Right forelimb (tissue), 1 donor: Measurements from ENCODE around the gene FCER1A.
"Not testable (repeated sequence)": the region's sequence is repeated elsewhere in the genome, so short reads cannot be mapped to it uniquely, and the experiment has no call there.

Experiments used
- DNase-seq: peaks from one replicate; pipeline ENCODE4 v3.0.0-alpha.2; 2018

FCER1A gene

DNA sequence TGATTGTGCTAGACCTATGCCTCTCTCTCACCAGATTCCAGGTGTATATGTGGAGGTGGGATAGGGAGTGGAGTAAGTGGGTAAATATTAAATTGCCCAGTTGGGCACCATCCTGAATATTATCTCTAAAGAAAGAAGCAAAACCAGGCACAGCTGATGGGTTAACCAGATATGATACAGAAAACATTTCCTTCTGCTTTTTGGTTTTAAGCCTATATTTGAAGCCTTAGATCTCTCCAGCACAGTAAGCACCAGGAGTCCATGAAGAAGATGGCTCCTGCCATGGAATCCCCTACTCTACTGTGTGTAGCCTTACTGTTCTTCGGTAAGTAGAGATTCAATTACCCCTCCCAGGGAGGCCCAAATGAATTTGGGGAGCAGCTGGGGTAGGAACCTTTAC, at the start of gene FCER1A:
FCER1A (plus strand) TSS at position 242 of the 400 bp plus-strand sequence; CDS start at position 271, 29 bp downstream.
- DNase-seq = no peak

DNA sequence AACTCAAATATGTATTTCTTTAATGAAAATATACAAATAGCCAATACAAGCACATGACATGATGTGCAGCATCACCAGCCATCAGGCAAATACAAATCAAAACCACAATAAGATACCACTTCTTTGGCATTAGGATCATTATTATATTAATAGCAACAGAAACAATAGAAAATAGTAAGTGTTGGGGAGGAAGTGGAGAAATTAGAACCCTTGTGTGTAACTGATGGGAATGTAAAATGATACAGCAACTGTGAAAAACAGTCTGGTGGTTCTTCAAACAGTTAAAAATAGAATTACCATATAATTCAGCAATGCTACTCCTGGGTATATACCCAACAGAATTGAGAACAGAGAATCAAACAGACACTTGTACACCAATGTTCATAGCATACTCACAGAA, 40.8 kb upstream of the FCER1A start:
- DNase-seq = no peak

- DNase-seq = no peak
Measured at GRCh38 chr1:159261721-159262494, 40.2 kb upstream of the FCER1A start.

DNA sequence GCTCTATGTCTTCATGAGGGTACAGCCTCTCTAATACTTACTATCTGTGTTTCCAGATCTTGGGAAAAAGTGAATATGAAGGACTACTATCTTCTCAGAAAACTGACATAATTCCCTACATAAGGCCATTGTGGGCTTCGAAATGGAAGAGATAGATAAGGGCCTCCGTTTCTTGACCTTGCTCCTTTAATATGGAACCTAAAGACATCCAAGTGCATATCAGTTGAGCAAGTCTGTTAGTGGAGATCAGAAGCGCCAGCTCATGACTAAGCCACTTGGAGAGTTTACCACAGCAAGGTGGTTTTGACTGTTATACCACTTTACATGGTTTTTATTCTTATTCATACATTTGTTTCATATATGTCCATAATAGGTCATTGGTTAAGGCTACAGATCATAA, 35.3 kb upstream of the FCER1A start:
- no peak for DNase-seq

GRCh38 chr1:159274631-159275030, 27.5 kb upstream of the FCER1A start:
- no peak for DNase-seq

DNA sequence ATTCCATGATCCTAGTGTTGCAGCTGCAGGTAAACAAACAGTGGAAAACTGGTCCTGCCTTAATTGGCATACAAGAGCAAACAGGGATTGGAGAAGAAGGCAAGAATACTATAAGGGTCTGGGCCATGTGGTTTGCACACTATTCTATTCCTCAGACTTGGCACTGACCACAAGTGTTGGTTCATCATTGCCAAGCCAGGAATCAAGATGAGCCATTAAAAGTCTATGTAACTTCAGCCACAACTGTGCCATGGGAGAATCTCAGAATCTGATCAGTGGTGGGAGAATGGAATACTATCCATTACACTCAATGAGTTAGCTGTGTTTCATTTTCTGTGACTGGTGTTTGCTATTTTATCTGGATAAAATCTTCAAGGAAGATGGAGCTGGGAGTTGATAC, 26.2 kb upstream of the FCER1A start:
- no peak for DNase-seq

- no peak for DNase-seq
Measured at GRCh38 chr1:159279773-159280172, 22.4 kb upstream of the FCER1A start.

GRCh38 chr1:159282118-159282517, 20.0 kb upstream of the FCER1A start:
- DNase-seq = no peak

GRCh38 chr1:159289060-159289459, 13.1 kb upstream of the FCER1A start:
- no peak for DNase-seq

DNA sequence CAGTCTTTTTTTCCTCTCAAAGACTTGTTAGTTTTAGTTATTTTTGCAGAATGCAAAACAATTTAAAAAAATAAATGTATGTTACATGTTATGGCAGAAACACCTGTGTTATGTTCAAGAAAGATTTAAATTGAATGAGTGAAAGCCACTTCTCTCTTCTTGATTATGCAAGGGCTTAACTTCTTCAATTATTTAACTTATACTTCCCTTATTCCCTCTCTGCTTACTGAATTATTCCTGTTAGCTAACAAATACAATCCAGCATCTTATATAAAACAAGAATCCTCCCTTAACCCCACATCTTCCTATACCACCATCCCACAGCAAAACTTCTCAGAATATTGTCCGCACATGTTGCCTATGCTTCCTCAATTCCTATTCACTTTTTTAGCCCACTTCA, 10.7 kb upstream of the FCER1A start:
- DNase-seq = no peak

- DNase-seq = no peak
Measured at GRCh38 chr1:159296706-159297375, 5.3 kb upstream of the FCER1A start.

DNA sequence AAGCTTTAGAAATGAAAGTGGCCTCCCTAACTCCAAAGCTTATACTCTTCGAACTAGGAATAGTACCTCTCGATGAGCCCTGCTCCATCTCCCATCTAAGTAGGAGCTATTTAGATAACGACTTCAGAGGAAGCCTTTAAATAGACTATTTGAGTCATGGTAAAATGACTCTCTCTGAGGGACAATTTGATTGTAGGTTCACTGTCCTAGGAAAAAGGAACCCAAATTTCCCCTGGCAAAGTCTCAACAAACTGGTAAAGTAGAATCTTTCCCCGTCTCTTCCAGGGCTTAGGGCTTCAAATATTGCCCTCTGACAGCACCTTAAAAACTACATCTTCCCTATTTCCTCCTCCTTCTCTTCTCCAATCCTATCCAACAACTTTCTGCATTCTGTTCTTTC, 2.0 kb upstream of the FCER1A start:
- no peak for DNase-seq

GRCh38 chr1:159307346-159308020, 5.3 kb downstream of the FCER1A start:
- DNase-seq = no peak

- DNase-seq = no peak
Measured at GRCh38 chr1:159311679-159312078, 9.5 kb downstream of the FCER1A start.

DNA sequence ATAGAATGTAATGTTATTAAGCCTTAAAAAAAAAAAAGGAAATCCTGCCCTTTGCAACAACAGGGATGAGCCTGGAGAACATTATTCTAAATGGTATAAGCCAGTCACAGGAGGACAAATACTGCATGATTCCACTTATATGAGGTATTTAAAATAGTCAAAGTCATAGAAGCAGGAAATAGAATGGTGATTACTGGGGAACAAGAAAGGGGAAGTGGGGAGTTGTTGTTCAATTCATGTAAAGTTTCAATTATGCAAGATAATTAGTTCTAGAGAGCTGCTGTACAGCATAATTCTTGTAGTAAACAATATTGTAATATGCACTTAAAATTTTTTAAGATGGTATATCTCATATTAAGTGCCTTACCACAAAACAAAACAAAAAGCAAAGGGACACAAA, 13.2 kb downstream of the FCER1A start:
- no peak for DNase-seq

DNA sequence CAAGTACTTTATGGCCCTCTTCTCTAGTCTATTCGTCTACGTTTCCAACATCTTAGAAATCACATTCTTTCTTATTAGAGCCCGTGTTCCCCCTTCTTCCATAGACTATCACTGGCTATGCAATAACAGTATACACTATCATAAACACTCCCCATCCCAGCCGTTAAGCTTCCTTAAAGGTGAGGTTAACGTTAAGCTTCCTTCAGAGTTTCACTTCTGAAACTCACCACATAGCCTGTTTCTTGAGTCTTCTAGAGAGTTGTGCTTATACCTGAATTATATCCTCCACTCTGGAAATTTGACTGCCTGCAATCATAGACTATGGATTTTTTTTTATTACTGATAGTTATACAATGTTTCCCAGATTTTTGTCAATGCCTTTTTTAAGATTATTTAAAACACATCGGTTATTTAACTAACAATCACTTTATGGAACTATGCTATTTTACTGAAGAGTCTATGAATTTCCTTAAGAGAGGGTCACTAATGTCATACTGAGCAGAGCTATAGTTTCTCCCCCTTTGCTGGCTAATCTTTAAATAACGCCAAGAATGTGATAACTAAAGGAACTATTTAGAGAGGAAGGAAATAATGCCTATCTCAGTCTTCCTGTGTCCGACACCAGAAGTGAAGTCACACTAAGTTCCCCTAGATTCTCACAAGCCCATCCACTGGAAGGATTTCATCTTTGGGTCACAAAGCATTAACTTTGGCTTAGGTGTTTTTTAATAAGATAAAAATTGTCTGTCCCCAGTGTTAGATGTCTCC, 16.8 kb downstream of the FCER1A start:
- no peak for DNase-seq

DNA sequence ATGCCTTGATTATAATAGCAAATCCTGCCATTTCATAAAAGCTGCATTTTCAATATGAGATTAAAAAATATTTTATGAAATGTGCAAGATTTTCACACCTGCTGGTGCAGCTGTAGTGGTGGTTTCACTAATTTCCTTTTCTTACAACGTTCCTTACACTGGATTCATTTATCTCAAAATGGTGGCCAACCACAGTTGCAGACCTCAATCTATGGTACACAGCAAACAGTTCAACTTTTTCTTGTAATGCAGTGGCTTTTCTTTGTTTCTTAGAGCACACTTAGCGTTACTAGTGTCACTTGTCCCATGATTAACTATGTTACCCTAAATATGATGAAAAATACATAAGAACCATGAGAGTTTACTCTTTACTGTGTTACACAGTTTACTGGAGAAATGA, 32.7 kb downstream of the FCER1A start:
- DNase-seq = no peak

GRCh38 chr1:159338018-159338417, 35.9 kb downstream of the FCER1A start:
- DNase-seq = no peak

DNA sequence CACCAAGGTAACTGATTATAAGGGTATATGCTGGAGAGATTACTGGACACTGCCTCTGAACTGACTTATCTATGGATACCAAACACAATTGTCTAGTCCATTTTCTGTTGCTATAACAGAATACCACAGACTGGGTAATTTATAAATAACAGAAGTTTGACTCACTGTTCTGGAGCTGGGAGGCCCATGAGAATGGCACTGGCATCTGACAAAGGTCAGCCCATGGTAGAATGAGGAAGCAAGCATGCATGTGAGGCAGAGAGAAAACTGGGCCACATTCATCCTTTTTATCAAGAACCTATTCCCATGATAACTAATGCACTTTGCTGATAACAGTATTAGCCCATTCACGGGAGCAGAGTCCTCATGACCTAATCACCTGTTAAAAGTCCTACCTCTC, 37.4 kb downstream of the FCER1A start:
- no peak for DNase-seq

GRCh38 chr1:159341736-159342135, 39.6 kb downstream of the FCER1A start:
- DNase-seq = no peak

GRCh38 chr1:159342761-159343425, 40.8 kb downstream of the FCER1A start:
- DNase-seq = no peak

DNA sequence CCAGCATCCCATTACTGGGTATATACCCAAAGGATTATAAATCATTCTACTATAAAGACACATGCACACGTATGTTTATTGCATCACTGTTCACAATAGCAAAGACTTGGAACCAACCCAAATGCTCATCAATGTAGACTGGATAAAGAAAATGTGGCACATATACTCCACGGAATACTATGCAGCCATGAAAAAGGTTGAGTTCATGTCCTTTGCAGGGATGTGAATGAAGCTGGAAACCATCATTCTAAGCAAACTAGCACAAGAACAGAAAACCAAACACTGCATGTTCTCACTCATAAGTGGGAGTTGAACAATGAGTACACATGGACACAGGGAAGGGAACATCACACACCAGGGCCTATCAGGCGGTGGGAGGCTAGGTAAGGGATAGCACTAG, 47.2 kb downstream of the FCER1A start:
- not testable (repeated sequence) for DNase-seq

DNA sequence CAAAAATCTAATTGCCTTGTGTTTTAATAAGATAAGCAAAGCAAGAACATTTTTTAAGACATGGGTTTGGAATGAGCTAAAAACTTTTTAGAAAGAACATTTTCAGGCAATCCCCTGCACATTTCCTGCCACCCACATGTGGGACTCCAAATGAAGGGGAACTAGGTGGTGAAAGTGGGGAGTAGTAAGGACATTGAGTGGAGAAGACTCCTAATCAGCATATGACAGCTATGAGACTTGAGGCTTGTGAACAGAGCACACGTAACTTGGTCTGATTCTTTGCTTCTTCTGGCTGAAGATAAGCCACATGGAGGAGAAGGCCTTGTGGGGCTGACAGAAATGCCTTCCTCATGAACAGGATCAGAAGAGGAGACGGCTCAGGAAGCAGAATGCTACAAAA, 50.3 kb downstream of the FCER1A start:
- no peak for DNase-seq
